Nephron (organoid): ENCODE data around the gene DEPDC1.

Experiments used
- H3K27ac Mint-ChIP-seq, 3 experiments: 2 replicates each; pipeline ENCODE4 v1.8.0; 2020; ENCODE audit warnings: mixed read lengths in 3 of 3, mild to moderate bottlenecking in 2 of 3, moderate library complexity in 1 of 3
- H3K27me3 Mint-ChIP-seq: 2 replicates; pipeline ENCODE4 v1.8.0; 2021; ENCODE audit warnings: low read depth, mild to moderate bottlenecking, moderate library complexity, mixed read lengths
- H3K36me3 Mint-ChIP-seq: 2 replicates; pipeline ENCODE4 v1.8.0; 2020; ENCODE audit warnings: low read depth, mixed read lengths
- H3K4me1 Mint-ChIP-seq: 2 replicates; pipeline ENCODE4 v1.8.0; 2020; ENCODE audit warnings: mixed read lengths
- H3K4me3 Mint-ChIP-seq, 3 experiments: 2 replicates each; pipeline ENCODE4 v1.8.0; 2020; ENCODE audit warnings: mild to moderate bottlenecking in 3 of 3, mixed read lengths in 3 of 3, moderate library complexity in 2 of 3
- H3K9me3 Mint-ChIP-seq: 2 replicates; pipeline ENCODE4 v1.8.0; 2020; ENCODE audit warnings: mixed read lengths
- TF ChIP-seq, protein P1 (sequence below), 3 experiments: fragments of 200-600 bp; sonication (generic); IDR thresholded peaks; one replicate each; pipeline ENCODE4 v1.5.0; 2021; ENCODE audit warnings: antibody characterized with exemption in 3 of 3; ENCODE audit not compliant: unreplicated experiment in 3 of 3

DEPDC1 gene

DNA sequence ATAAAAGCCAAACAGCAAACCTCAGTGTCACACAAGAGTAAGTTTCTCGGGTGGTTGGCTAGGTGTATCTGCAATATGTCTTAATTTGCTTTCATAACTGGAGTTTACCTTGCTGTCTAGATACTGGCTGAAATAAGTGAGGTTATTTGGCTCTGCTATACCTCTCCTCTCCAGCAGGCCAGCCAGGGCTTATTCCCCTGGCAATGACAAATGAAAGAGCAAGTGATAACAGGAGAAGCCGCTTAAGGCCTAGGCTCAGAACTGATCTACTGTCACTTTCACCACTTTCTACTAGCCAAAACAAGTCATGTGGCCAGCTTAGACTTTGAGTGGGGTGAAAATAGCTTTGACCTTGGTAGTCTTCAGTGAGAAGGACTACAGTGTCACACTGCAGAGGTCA lies 42.3 kb downstream of the DEPDC1 start:
- Mint-ChIP-seq H3K9me3 (no peaks in the 10 kb centered on the region), H3K27me3 (no peaks in the 10 kb centered on the region), H3K4me1 (peaks cover 11% of the 10 kb centered on the region), H3K4me3 (no peak overlapping the region), H3K36me3 (no peaks in the 10 kb centered on the region), H3K27ac (no peak overlapping the region)
- TF ChIP-seq, protein P1, sequence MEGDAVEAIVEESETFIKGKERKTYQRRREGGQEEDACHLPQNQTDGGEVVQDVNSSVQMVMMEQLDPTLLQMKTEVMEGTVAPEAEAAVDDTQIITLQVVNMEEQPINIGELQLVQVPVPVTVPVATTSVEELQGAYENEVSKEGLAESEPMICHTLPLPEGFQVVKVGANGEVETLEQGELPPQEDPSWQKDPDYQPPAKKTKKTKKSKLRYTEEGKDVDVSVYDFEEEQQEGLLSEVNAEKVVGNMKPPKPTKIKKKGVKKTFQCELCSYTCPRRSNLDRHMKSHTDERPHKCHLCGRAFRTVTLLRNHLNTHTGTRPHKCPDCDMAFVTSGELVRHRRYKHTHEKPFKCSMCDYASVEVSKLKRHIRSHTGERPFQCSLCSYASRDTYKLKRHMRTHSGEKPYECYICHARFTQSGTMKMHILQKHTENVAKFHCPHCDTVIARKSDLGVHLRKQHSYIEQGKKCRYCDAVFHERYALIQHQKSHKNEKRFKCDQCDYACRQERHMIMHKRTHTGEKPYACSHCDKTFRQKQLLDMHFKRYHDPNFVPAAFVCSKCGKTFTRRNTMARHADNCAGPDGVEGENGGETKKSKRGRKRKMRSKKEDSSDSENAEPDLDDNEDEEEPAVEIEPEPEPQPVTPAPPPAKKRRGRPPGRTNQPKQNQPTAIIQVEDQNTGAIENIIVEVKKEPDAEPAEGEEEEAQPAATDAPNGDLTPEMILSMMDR (IDR thresholded peaks at IDR 0.05; ENCODE audit: unreplicated experiment in 3 of 3) = no peak

DNA sequence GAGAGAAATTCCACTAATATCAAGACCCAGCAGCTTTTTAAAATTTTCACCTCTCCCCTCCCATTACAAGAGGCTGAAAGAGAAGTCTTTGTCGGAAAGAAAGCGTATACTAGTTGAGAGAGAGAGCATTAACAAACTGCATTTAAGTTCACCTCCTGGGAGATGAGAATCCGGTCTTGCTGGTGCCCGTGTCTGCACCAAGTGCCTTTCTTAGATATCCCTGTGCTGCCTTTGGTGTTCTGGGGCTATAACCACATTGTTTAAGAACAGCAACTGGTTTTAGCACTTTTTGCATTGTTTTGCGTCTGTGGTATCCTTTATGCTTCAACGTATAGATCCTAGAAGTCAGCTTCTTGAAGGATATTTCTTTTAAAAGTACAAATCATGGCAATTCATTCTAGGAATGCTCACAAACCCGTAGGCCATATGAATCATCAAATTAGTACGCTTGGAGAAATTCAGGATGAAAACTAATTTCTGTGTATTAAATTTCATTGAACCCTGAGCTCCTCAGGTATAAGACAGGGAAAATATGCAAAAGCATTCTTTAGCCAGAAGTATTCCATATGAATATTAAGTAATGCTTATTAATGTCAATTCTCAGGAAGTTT lies 43.7 kb downstream of the DEPDC1 start:
- Mint-ChIP-seq H3K27ac (no peak overlapping the region), H3K4me3 (no peak overlapping the region), H3K36me3 (no peaks in the 10 kb centered on the region), H3K9me3 (no peaks in the 10 kb centered on the region), H3K4me1 (peaks cover 18% of the 10 kb centered on the region), H3K27me3 (peaks cover 4% of the 10 kb centered on the region)
- TF ChIP-seq, protein P1 (IDR thresholded peaks at IDR 0.05; ENCODE audit: unreplicated experiment in 3 of 3) = no peak

DNA sequence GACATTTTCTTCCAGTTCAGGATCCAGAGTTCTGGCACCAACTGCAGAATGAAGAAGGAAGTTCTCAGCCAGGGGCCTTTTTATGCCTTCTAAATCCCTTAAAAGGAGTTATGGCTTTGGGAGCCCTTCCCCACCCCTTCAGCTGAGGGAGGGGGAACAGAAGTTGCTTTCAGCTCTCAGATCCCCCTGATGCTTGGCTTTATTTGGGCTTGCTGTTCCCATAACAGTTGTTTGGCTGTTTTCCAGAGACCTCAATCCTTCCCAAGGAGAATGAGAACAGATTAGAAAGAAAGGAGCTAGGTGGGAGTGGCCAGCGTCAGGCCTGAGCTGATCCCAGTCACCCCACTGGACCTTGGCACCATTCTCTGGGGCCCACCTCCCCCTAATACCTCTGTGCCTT lies 47.0 kb downstream of the DEPDC1 start, which contains the start of gene RPE65:
RPE65 (minus strand) TSS at position 54 of the 400 bp plus-strand sequence; CDS start at position 5, 49 bp downstream.
- Mint-ChIP-seq H3K4me3 (no peak within 1 kb of the TSS), H3K27ac (peak within 1 kb of the TSS in 2 of 3 experiments; percentile 33 to 54), H3K36me3 (no peaks in the 10 kb centered on the region), H3K9me3 (no peaks in the 10 kb centered on the region), H3K27me3 (peaks cover 4% of the 10 kb centered on the region), H3K4me1 (peaks cover 18% of the 10 kb centered on the region)
- TF ChIP-seq, protein P1 (IDR thresholded peaks at IDR 0.05; ENCODE audit: unreplicated experiment in 3 of 3) = no peak

DNA sequence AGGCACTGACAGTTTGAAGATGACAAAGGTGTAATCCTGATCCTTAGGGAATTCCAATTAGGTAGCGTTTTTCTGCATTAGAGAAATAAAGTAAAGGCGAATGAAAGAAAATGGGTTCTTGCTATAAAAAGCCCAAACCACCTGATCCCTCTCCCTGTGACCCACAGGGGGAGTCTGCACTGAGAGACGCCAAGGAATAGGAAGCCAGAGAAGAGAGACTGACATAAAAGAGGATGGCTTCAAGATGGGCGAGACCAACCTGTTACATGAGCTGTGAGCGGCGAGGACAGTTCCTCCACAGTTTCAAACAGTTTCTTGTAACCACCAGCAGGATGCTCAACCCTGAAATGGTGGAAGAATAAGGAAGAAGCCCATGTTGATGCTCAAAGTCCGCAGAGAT lies 48.5 kb downstream of the DEPDC1 start:
- H3K27ac Mint-ChIP-seq = peak overlapping the region in 1 of 3 experiments; percentile 39
- no peak overlapping the region for H3K4me3 Mint-ChIP-seq
- H3K27me3 Mint-ChIP-seq = peaks cover 4% of the 10 kb centered on the region
- H3K9me3 Mint-ChIP-seq = no peaks in the 10 kb centered on the region
- H3K36me3 Mint-ChIP-seq = no peaks in the 10 kb centered on the region
- TF ChIP-seq, protein P1 (IDR thresholded peaks at IDR 0.05; ENCODE audit: unreplicated experiment in 3 of 3) = no peak
- H3K4me1 Mint-ChIP-seq = peaks cover 18% of the 10 kb centered on the region

DNA sequence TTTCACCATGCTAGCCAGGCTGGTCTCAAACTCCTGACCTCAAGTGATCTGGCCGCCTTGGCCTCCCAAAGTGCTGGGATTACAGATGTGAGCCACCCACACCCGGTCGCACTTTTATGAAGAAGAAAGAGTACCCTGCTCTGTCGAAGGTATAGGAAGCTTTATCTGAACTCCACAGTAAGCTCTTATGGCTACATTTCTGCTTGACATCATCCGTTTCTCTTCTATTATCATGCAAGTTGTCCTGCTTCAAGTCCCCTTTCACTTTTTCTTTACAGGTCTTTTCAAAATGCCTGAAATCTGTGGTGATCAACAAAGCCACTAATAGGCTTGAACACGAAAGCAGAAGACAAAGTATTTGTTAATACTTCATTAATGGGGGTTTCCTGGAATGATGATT lies 51.2 kb downstream of the DEPDC1 start:
- no peaks in the 10 kb centered on the region for H3K9me3 Mint-ChIP-seq
- H3K27me3 Mint-ChIP-seq = peaks cover 4% of the 10 kb centered on the region
- peaks cover 18% of the 10 kb centered on the region for H3K4me1 Mint-ChIP-seq
- no peak overlapping the region for H3K27ac Mint-ChIP-seq
- H3K36me3 Mint-ChIP-seq = no peaks in the 10 kb centered on the region
- TF ChIP-seq, protein P1 (IDR thresholded peaks at IDR 0.05; ENCODE audit: unreplicated experiment in 3 of 3) = no peak
- no peak overlapping the region for H3K4me3 Mint-ChIP-seq
